HG03558 (cell line): Measurements from ENCODE around the gene OPTN.
A peak's percentile ranks its signal among the peaks of the same experiment; 100 is the strongest.
"Not testable (repeated sequence)": the region's sequence is repeated elsewhere in the genome, so short reads cannot be mapped to it uniquely, and the experiment has no call there.

Experiments used
- ATAC-seq: cut with Tn5 transposase; IDR thresholded peaks from one replicate; pipeline ENCODE4 v1.9.1; 2021; ENCODE audit warnings: moderate number of reproducible peaks; ENCODE audit not compliant: unreplicated experiment; ENCODE audit errors: extremely low read depth

Gene OPTN

DNA sequence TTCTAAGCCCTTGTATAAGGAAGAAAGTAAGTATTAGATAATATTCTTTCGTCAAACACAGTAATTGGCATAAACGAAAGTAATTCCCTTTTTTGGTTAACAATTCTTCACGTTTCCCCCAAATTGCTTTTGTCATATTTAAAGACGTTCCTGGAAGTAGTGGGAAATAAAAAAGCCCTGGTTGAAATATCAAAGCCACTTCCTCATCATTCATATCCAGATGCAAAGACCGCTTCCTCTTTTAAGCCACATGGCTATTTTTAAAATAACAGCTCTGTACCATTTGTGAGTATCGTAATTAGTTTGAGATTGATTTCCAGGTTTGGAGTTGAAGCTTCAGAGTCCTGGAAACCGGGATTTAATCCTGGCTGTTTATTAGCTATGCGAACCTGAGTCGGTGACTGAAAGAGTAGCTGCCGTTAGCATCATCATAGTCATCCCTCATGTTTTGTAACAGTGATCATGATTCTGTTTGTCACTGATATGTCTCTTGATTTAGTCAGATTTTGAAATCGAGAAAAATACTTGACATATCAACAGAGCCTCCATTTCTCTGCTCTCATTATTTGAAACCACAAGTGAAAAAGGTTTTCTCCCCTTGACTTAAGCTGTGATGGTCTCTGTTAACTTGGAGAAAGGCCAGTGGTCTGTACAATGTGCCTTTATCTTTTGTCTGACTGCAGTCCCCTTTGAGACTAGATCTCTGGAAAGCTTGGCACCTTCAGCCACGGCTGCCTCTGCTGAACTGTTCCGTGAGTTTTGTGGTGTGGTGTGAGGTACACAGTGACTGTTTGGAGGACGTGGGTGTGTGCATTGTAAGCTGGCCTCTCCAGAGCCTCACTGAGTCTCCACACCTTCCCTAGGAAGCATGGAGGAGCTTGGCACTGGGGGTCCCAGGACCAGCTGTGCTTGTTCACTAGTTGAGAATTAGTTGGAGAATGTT lies 18.1 kb downstream of the OPTN start:
- no peak for ATAC-seq

DNA sequence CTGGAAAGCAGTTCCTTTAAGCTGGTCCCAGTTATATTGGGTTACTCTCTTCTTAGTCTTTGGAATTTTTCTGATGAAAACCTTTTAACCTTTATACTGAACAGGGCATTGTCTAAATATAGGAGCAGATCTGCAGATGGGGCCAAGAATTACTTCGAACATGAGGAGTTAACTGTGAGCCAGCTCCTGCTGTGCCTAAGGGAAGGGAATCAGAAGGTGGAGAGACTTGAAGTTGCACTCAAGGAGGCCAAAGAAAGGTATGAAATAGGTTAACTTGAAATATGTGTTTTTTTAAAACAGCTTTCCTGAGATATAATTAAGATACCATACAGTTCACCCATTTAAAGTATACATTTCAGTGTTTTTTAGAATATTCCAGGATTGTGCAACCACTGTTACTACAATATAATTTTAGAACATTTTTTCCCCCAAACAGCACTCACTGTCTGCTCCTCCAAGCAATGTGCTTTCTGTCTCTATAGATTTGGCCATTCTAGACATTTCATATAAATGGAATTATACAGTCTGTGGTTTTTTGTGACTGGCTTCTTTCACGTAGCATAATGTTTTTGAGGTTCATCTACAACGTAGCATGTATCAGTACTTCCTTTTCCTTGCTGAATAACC lies 18.9 kb downstream of the OPTN start:
- ATAC-seq = no peak

DNA sequence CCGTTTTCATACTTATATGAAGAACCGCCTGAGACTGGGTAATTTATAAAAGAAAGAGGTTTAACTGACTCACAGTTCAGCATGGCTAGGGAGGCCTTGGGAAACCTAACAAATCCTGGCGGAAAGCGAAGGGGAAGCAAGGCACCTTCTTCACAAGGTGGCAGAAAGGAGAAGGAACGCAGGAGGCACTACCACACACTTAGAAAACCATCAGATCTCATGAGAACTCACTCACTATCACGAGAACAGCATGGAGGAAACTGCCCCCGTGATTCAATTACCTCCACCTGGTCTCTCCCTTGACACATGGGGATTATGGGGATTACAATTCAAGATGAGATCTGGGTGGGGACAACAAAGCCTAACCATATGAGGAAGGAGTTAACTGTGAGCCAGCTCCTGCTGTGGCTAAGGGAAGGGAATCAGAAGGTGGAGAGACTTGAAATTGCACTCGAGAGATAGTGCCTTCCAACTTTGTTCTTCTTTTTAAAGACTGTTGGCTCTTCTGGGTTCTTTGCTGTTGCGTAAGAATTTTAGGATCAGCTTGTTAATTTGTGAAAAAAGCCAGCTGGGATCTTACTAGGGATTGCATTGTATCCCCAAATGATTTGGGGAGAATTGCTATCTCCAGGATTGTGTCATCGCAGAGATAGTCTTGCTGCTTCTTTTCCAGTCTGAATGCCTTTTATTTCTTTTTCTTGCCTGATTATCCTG lies 21.0 kb downstream of the OPTN start:
- ATAC-seq = no peak

DNA sequence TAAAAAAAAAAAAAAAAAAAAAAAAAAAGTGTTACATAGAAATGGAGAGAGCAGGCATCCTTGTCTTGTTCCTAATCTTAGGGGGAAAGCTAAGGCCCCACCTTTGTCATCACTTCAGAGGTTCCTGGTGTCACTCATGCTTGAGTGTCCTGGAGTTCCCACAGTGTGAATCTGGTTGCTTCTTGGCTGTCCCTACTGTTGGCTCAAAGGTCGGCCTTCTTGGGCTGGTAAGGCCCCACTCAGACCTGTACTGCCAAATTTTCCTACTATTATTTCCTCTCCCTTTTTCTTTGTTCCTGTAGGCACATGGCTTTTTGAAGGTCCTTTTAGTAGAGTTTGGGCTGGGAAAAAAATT lies 21.5 kb downstream of the OPTN start:
- no peak for ATAC-seq

DNA sequence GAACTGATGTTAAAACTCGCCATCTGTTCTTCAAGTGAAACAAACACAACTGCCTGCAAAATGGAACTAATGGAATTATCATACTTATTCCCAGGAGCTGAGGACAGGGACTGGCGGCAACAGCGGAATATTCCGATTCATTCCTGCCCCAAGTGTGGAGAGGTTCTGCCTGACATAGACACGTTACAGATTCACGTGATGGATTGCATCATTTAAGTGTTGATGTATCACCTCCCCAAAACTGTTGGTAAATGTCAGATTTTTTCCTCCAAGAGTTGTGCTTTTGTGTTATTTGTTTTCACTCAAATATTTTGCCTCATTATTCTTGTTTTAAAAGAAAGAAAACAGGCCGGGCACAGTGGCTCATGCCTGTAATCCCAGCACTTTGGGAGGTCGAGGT lies 36.7 kb downstream of the OPTN start:
- ATAC-seq = no peak

DNA sequence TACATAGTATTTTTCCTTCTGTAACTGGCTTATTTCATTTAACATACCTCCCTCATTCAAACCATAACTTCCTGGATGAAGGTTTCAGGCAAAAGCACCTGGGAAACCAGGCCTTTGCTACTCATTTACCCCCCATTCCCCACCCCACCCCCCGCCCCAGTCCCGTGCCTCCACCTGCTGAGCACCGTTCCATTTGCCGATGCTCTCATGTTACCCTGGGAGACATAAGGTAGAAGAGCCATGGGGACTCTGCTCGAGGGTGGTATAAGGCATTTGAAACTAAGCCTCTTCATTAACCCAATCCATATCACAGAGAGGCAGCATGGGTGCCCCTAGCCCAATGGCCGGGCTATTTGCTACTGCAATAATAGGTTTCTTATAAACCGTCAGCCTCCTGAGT lies 39.2 kb downstream of the OPTN start:
- no peak for ATAC-seq

DNA sequence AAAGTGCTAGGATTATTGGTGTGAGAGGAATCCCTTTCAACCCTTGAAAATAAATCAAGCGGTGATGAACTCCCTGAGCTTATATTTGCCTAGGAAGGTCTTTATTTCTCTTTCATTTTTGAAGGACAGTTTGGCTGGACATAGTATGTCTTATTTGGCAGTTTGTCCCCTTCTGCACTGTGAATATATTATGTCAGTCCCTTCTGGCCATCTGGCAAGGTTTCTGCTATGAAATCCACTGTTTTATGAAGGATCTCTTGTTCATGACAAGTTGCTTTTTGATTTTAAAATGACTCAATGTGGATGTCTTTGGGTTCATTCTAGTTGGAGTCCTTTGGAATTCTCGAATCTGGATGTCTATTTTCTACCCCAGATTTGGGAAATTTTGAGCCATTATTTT lies 39.7 kb downstream of the OPTN start:
- ATAC-seq = no peak

DNA sequence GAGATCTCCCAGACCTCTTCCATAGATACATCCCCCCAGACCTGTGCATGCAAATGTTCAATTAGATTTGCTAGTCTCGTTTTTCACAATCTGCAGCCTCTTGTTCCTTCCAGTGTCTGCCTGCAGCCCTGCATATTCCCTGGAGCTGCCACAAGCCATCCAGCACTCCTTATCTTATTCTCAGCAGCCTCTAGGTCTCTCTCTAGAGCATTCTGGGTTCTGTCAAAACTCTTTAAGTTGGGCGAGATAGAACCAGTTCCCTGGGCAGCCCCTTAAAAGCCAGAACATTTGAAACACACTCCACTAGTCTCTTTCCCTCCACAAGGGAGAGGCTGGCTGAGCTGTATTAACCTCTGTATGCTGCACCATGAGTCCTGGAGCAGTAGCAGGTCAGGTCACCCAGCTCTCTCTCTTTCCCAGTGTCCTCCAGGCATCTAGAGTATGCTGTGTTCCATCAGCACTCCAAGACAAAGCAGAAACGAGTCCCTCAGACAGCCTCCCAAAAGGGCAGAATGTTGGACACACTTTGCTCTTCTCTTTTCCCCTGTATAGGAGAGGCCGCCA lies 40.7 kb downstream of the OPTN start:
- ATAC-seq = no peak

DNA sequence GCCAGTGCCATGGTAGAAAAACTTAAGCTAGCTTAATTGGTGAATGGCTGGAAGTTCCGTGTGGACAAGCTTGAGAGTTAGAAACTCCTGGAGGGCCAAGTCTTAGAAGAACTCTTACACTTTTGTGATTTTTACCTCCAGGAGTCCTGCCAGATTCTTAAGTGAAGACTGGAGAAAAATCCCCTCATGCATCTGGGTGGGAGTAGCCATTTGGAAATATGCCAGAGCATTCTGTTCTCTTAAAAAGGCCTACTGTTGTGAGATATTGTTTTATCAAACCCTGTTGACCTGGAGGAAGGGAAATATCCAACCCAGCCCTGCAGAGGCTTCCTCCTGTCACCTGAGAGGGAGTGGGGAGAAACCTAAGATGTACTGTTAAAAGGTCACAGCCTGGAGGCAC lies 43.8 kb downstream of the OPTN start:
- ATAC-seq = no peak

DNA sequence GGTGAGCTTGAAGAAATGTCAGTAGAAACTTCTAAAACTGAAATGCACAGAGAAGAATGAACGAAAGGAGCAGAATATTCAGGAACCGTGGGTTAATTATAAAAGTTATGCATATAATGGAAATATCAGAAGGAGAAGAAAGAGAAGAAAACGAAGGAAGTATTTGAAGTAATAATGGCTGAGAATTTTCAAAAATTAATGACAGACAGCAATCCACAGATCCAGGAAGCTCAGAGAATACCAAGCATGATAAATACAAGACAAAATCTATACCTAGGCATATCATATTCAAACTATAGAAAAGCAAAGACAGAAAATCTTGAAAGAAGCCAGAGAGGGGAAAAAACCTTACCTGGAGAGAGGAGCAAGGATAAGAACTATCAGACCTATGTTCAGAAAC lies 44.9 kb downstream of the OPTN start:
- ATAC-seq = no peak

DNA sequence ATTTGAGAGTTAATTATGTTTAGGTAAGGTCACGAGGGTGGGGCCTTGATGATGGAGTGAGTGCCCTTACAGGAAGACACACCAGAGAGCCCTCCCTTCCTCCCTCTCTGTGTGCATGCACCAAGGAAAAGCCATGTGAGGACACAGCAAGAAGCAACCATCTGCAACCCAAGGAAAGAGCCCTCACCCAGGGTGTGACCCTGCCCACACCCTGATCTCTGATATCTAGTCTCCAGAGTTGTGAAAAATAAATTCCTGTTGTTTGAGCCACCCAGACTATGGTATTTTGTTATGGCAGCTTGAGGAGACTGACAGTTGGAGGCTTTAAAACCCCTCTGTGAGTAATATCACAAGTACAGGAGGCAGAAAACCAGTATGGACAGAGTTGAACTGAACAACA lies 46.4 kb downstream of the OPTN start:
- no peak for ATAC-seq

DNA sequence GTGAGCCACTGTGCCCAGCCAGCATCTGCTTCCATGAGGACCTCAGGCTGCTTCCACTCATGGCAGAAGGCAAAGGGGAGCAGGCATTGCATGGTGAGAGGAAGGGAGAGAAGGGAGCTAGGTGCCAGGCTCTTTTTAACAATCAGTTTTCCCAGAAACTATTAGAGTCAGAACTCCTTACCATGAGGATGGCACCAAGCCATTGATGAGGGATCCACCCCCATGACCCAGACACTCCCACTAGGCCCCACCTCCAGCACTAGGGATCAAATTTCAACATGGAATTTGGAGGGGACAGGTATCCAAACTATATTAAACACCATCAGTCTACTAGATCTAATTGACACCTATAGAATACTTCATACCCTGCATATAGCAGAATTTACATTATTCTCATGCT lies 47.2 kb downstream of the OPTN start:
- ATAC-seq = no peak

DNA sequence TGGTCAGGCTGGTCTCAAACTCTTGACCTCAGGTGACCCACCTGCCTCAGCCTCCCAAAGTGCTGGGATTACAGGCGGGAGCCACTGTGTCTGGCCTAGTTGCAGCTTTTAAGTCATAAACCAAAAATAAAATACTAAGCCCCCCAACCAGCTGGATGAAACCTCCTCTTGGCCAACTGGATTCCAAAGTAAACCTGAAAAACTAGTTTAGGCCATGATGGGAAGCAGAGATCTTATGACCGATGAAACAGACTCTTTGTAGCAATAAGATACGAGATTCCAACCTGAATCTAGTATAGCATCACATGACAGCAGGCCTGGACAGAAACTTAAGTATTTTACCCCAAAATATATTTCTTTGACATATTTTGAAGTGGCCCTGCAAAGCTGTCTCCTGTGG lies 52.3 kb downstream of the OPTN start:
- ATAC-seq = no peak

DNA sequence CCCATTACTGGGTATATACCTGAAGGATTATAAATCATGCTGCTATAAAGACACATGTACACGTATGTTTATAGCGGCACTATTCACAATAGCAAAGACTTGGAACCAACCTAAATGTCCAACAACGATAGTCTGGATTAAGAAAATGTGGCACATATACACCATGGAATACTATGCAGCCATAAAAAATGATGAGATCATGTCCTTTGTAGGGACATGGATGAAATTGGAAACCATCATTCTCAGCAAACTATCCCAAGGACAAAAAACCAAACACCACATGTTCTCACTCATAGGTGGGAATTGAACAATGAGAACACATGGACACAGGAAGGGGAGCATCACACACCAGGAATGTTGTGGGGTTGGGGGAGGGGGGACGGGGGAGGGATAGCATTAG lies 55.9 kb downstream of the OPTN start:
- not testable (repeated sequence) for ATAC-seq

DNA sequence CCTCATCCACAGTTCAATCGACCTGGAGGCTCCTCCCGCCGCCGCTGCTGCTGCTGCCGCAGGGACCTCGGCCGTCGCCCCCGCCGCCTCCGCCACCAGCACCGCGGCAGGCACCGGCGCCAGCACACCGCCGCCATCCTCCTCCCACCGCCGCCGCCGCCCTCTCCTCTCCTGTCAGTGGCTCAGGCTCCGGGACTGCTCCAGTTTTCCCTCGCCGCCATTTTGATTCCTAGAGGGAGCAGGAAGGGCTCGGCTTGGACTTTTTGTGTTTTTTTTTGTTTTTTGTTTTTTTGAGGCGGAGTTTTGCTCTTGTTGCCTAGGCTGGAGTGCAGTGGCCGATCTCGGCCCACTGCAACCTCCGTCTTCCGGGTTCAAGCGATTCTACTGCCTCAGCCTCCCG lies 58.4 kb downstream of the OPTN start:
- no peak for ATAC-seq

DNA sequence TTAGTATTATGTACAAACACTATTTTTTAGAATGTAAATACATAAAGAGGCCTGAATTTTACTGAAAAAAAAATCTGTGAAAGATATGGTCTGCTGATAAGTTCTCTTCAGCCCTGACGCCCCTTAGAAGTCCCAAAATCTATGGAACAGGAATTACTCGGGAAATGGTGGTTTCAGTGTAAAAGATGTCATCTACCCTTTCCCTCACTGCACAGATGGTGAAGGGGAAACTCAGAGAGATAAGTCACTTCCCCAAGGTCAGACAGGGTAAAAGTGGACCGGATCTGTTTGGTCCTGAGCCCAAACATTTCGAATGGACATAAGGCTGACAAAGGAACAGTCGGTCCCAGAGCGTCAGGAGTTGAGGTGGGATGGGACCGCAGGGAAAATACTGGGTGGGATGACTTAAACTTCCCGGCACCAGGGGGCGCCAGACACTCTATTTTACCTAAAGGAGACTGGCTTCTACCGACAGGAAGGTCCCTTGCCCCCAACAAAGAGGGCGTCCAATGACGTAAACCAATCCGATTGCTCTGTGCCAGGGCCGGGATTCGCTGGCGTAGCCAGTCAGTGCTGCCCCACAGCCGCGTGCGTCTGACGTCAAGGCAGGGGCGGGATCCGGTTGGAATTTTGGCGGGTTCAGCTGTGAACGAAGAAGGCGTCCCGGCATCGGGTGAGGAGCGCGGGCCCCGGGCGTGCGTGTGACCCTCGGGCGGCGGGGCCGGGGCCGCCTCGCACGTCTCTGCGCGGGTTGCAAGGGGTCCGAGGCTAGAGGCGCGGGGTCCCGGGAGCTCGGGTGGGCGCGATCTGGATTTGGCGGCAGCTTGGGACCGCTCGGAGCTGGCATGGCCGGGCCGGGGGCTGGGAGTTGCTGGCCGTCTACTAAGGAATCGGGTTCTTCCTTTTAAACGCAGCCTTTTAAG lies 61.2 kb downstream of the OPTN start, which contains the start of gene MCM10:
MCM10 (plus strand) TSS at position 625 of the 923 bp plus-strand sequence. CDS start 2,645 bp downstream, outside the sequence.
- ATAC-seq = peak; percentile 93

DNA sequence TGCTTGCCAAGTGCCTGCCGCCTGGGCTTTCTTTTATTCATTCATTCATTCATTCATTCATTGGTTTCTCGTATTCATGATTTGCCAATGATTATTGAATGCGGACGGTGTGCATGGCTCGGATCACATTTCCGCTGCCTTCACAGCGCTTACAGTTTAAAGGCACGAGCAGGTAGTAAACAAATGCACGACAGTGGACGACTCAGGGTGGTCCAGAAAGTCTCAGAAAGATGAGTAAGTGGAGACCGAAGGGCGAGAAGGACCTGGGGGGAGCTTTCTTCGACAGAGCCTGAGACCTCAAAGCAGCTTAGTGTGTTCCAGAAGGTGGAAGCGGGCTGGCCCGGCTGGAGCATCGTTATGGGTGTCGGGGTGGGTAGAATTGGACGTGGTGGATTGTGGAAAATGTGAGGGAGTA lies 61.9 kb downstream of the OPTN start:
- no peak for ATAC-seq

DNA sequence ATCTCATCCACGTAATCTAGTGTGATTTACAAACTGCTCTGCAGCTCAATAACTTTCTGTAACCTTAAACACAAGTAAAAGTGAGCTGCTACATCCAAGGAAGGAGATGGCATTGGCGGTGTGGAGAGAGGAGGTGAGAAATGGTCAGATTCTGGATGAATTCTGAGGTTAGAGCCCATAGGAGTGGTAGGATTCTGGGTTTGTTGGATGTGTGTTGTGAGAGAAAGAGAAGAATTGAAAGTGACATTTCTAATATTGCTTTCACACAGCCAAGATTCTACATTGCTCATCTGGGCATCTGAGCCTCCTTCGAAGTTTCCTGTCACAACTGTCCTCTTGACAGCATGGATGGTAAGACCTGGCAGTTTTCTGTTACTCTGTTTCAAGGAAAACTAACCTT lies 63.9 kb downstream of the OPTN start:
- ATAC-seq = no peak

DNA sequence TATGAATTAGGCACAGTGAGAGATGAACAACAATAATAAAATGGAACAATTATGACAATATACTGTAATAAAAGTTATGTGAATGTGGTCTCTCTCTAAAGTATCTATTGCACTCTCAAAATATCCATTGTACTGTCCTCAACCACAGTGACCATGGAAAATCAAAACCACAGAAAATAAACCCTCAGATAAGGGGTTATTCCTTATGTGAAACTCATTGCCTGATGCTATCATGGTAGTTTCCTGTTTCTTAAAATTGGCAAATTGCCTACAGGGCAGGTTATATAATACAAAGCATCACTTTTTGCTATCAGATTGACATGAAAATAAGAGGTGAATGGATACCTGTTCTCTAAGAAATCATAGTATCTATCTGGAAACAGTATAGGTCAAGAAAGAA lies 65.2 kb downstream of the OPTN start:
- ATAC-seq = no peak

DNA sequence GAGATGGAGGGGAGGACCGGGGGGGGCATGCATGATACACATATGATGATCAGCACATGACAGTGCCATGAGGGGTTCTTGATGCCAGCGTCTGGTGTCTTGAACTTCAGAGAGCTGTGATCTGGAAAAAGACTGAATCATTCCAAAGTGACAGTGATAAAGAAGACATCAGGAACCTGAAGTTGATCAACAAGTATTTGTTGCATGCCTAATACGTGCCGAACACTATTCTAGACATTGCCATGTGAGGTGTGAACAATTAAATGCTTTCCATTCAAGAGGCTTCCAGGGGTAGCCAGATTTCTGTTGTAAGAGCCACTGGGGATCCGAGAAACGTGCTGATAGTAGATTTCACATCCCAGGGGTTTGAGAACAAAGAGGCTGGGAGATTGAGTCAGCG lies 67.6 kb downstream of the OPTN start:
- no peak for ATAC-seq
